Chondrocyte (in vitro differentiated cells): ENCODE data around the gene TCF4. TPM values are rescaled to one million over a fixed set of nuclear protein-coding genes. Genes with fewer than 3 reads are reported as not detected.

Experiments
- DNase-seq: peaks from one replicate; pipeline ENCODE4 v3.0.0; 2021; ENCODE audit warnings: mixed read lengths, low spot score
- H3K27ac Mint-ChIP-seq: one replicate; pipeline ENCODE4 v1.8.0; 2021; ENCODE audit warnings: mild to moderate bottlenecking, moderate library complexity, mixed read lengths; ENCODE audit not compliant: unreplicated experiment
- H3K27me3 Mint-ChIP-seq: 2 replicates; pipeline ENCODE4 v1.8.0; 2021; ENCODE audit warnings: low read depth, mixed read lengths
- H3K36me3 Mint-ChIP-seq: 2 replicates; pipeline ENCODE4 v1.8.0; 2021; ENCODE audit warnings: low read depth, mixed read lengths
- H3K4me1 Mint-ChIP-seq: 2 replicates; pipeline ENCODE4 v1.8.0; 2021; ENCODE audit warnings: low read depth, mild to moderate bottlenecking, mixed read lengths
- H3K4me3 Mint-ChIP-seq: one replicate; pipeline ENCODE4 v1.8.0; 2021; ENCODE audit warnings: mild to moderate bottlenecking, moderate library complexity, mixed read lengths; ENCODE audit not compliant: unreplicated experiment
- H3K9me3 Mint-ChIP-seq: 2 replicates; pipeline ENCODE4 v1.8.0; 2021; ENCODE audit warnings: low read depth, mixed read lengths
- total RNA-seq: library from RNA; stranded (reverse); gene quantifications from 3 replicates; pipeline ENCODE4 v1.2.1, GENCODE V29; 2021
- TF ChIP-seq, protein P1 (sequence below): fragments of 200-600 bp; sonication (generic); IDR thresholded peaks from 2 replicates; pipeline ENCODE4 v1.5.0; 2021; ENCODE audit warnings: antibody characterized with exemption, mild to moderate bottlenecking, moderate library complexity

The TCF4 gene
- total RNA-seq, 1 donor from 2014 or later = 36.8 TPM

DNA sequence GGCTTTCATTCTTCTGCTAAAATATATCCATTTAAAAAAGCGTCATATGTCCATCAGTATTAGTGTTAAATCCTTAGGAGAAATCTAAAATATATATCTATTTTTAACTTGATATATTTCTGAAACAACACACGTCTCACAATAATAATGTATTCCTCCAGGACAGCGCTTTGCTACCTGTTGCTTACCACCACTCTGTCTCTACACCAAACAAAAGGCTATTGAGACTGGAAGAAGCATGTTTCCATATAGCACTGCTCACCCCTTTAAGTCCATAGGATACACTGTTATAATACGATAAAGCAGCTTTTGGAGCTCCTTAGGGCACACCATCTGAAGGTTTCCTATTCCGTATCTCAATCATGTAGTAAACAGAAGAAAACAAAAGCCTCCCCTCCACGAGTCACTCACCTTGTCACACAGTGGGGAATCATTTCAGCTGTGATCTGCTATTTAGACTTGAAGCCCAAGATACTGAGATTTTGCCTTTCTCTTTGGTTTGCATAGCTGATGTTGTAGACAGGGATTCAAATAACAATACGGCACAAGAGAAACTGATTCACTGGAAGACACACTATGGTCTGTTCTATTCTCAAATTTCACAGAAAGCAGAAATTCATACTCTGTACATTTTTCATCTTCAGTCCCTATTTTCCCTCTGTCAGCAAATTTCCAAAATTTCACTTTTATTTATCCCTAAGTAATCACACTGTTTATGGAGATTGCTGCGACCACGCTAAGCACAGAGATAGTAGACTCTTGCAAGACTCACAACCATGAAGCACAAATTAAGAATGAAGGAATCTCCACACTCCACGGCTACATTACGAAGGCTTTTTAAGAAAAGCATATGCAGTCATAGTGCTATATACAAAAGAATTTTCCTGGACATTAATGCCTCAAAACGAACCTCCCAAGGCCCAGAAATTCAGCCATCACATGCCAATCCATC, 187.1 kb downstream of the TCF4 start:
- Mint-ChIP-seq H3K27me3 (no peaks in the 10 kb centered on the region), H3K4me1 (peaks cover 68% of the 10 kb centered on the region), H3K27ac (peak overlapping the region; percentile 95), H3K9me3 (no peaks in the 10 kb centered on the region), H3K36me3 (no peaks in the 10 kb centered on the region), H3K4me3 (peak overlapping the region; percentile 68)
- DNase-seq = no peak
- TF ChIP-seq, protein P1, sequence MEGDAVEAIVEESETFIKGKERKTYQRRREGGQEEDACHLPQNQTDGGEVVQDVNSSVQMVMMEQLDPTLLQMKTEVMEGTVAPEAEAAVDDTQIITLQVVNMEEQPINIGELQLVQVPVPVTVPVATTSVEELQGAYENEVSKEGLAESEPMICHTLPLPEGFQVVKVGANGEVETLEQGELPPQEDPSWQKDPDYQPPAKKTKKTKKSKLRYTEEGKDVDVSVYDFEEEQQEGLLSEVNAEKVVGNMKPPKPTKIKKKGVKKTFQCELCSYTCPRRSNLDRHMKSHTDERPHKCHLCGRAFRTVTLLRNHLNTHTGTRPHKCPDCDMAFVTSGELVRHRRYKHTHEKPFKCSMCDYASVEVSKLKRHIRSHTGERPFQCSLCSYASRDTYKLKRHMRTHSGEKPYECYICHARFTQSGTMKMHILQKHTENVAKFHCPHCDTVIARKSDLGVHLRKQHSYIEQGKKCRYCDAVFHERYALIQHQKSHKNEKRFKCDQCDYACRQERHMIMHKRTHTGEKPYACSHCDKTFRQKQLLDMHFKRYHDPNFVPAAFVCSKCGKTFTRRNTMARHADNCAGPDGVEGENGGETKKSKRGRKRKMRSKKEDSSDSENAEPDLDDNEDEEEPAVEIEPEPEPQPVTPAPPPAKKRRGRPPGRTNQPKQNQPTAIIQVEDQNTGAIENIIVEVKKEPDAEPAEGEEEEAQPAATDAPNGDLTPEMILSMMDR = no peak

DNA sequence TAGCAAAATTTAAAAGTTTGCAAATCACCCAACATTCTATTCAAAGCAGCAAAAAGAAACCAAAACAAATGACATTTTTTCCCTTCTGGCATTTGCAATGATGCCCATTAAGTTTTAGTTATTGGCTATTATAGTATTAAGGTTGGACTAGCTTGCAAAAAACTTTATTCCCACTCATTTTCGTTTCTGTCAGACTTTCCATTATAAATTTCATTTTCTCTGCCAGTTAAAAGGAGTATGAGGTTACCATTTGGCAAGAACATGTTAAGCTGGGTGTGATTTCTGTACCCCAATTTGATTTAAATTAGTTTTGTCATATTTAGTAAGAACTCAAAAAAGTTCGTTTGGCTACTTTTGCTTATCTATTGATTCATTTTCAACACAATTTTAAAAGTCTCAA, 187.9 kb downstream of the TCF4 start:
- DNase-seq = no peak
- Mint-ChIP-seq H3K27ac (peak overlapping the region; percentile 95), H3K9me3 (no peaks in the 10 kb centered on the region), H3K36me3 (no peaks in the 10 kb centered on the region), H3K4me1 (peaks cover 60% of the 10 kb centered on the region), H3K4me3 (no peak overlapping the region), H3K27me3 (no peaks in the 10 kb centered on the region)
- TF ChIP-seq, protein P1 = no peak

DNA sequence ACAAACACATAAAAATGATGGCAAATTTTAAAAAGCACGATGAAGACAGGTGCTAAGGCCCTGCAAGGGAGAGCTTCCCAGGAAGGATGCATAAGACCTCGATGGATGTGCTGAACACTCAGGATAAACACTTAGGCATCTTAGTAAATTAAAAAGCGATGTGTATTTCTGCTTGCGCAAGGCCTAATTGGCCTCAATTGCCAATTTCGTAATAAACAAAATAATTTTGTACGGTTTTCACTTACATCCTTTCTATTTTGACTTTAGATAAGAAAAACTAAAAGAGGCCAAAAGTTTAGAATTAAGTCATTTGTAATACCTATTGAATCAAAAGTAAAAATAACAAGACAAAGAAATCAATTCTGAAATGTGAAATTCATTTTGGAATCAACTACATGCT, 189.1 kb downstream of the TCF4 start:
- Mint-ChIP-seq H3K36me3 (no peaks in the 10 kb centered on the region), H3K4me3 (no peak overlapping the region), H3K27me3 (no peaks in the 10 kb centered on the region), H3K4me1 (peaks cover 51% of the 10 kb centered on the region), H3K27ac (no peak overlapping the region), H3K9me3 (no peaks in the 10 kb centered on the region)
- TF ChIP-seq, protein P1 = no peak
- no peak for DNase-seq

DNA sequence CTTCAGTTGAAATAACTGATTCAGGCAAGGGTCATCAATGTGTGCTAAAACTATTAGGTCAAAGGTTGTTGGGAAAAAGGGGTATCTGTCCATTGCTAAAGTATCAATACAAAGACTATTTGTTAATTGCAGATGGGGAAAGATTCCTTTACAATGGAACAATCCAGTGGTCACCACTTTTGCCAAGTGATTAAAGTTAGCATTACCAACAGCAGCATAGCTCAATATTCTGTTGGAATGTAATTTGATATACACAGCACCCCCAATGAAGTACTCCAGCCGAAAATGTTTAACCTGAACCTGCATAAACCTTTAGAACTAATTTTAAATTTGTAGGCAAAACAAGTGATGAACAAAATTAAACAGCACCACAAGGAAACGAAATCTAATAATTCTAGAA, 191.0 kb downstream of the TCF4 start:
- Mint-ChIP-seq H3K4me1 (peaks cover 34% of the 10 kb centered on the region), H3K27me3 (no peaks in the 10 kb centered on the region), H3K36me3 (no peaks in the 10 kb centered on the region), H3K27ac (no peak overlapping the region), H3K4me3 (no peak overlapping the region), H3K9me3 (no peaks in the 10 kb centered on the region)
- no peak for DNase-seq
- TF ChIP-seq, protein P1 = no peak

DNA sequence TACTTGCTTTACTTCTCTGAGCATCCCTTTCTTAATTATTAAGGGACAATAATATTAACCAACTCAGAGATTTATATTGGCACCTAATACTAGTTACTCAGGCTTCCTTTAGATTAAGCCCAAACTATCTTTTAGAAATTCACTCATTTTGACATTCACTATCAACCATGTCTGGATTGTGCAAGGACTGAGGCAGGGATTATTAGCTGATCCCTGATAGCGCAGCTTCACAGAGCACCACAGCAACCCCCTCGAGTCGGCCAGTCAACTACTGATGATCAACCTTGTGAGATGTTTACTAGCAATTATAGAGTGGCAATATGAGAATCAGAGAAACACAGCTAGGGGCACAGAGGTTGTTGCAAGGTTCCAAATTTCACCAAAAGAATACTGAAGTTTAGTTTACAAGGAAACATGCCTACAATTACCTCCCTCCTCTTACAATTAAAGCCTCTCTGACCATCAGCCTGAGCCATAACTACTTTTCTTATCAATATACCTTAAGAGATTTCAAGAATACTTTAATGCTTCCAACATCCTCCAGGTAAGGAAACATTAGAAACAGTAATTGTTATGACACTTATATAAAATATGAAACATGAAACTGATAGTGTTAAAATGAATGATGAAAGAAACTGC, 191.6 kb downstream of the TCF4 start:
- DNase-seq = no peak
- no peak overlapping the region for H3K4me3 Mint-ChIP-seq
- H3K9me3 Mint-ChIP-seq = no peaks in the 10 kb centered on the region
- no peaks in the 10 kb centered on the region for H3K36me3 Mint-ChIP-seq
- no peak overlapping the region for H3K27ac Mint-ChIP-seq
- TF ChIP-seq, protein P1 = no peak
- peaks cover 28% of the 10 kb centered on the region for H3K4me1 Mint-ChIP-seq
- no peaks in the 10 kb centered on the region for H3K27me3 Mint-ChIP-seq
